T47D (cell line): ENCODE results near the gene MATK.

Experiments
- DNase-seq, 2 experiments: peaks; one replicate each; pipeline versions ENCODE4 v3.0.0 to v3.0.0-alpha.2; 2011 to 2012; ENCODE audit warnings: low read depth in 1 of 2, low spot score in 1 of 2
- JUND ChIP-seq: IDR thresholded peaks from 2 replicates; pipeline ENCODE4 v1.6.1; 2012; ENCODE audit warnings: low read depth
- in situ Hi-C: cut with HindIII; loops from 2 replicates; pipeline ENCODE4 v1.10.0; 2016; ENCODE audit warnings: low sequenced_read_pairs, low pct_unique_long_range_greater_than_20kb

The MATK gene

GRCh38 chr19:3753631-3754410, 32.4 kb downstream of the MATK start:
- in situ Hi-C loops: no loop called here
- TF ChIP-seq JUND: no peak
- DNase-seq: no peak

- in situ Hi-C loops: no loop called here
- no peak for TF ChIP-seq JUND
- DNase-seq: no peak
Observed at GRCh38 chr19:3752492-3752891, 33.7 kb downstream of the MATK start.

DNA sequence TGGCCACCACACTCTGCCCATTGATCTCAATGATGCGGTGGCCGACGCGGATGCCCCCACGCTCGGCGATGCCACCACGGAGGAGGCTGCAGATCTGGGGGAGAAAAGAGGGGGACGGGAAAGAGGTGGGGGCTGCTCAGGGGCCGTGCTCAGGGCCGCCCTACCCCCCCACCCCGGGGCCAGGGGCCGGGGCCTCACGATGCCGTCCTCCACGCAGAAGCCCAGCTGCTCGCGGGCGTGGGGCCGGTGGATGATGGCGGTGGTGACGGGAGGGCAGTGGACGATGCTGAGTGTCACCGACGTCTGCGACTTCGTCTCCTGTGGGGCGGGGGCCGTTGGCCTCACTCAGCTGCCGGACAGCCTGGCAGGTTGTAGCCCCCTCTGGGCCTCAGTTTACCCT, 34.9 kb downstream of the MATK start:
- no peak for TF ChIP-seq JUND
- in situ Hi-C loops: no loop called here

DNA sequence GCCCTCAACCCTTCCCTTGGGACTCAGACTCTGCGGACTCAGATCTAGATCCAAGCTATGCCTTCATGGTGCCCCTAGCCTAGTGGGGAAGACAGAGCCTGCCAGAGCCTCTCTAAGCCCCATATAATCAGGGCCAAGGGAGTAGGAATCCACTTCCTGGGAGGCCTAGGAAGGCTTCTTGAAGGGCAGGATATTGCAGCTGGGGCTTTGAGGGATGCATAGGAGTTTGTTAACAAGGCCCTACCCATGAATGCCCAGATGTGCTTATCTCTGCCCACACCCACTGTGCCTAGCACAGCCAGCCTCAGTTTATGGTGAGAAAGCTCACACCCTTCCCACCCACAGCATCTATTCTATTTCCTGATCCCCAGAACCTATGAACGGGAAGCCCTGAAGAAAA, 36.0 kb downstream of the MATK start:
- no peak for TF ChIP-seq JUND
- no peak for DNase-seq
- in situ Hi-C loops: no loop called here

More for the DNA sequence above, 34.9 kb downstream of the MATK start:
- DNase-seq: no peak

DNA sequence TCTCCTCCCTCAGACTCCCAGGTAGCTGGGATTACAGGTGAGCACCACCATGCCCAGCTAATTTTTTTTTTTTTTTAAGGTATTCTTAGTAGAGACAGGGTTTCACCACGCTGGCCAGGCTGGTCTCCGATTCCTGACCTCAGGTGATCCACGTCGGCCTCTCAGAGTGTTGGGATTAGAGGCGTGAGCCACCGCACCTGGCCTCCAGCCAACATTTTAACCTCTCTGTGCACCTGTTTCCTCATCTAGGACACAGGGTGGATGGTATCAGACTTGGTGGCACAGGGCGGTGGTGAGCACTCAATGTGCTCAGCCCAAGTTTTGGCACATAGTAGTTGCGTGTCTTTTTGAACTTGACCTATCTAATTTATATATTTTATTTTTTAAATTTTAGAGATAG, 37.2 kb downstream of the MATK start:
- in situ Hi-C loops: no loop called here
- DNase-seq: no peak
- no peak for TF ChIP-seq JUND

DNA sequence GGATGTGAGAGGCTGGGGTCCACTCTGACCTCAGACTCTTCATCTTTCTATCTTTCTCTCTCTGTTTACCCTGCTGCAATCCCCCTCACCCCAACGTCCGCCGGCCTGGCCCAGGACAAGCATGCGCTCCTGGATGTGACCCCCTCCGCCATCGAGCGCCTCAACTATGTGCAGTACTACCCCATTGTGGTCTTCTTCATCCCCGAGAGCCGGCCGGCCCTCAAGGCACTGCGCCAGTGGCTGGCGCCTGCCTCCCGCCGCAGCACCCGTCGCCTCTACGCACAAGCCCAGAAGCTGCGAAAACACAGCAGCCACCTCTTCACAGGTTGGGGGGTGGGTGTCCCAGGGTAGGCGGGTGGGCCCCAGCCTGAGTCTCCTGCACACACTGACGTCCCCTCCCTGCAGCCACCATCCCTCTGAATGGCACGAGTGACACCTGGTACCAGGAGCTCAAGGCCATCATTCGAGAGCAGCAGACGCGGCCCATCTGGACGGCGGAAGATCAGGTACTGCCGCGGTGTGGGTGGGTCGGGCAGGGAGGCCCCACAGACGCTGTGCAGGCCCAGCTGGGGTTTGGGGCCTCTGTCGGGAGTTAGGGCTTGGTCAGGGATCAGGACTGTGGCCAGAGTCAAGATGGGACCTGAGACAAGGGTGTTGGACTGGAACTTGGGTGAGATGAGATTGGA, 39.7 kb downstream of the MATK start:
- TF ChIP-seq JUND: no peak
- in situ Hi-C loops: no loop called here
- DNase-seq: no peak

GRCh38 chr19:3745363-3746045, 40.7 kb downstream of the MATK start:
- no peak for TF ChIP-seq JUND
- in situ Hi-C loops: no loop called here
- DNase-seq: no peak

GRCh38 chr19:3743486-3743885, 42.7 kb downstream of the MATK start:
- in situ Hi-C loops: no loop called here
- DNase-seq: no peak
- TF ChIP-seq JUND: no peak

GRCh38 chr19:3740431-3740830, 45.8 kb downstream of the MATK start:
- DNase-seq: no peak
- no peak for TF ChIP-seq JUND
- in situ Hi-C loops: no loop called here

DNA sequence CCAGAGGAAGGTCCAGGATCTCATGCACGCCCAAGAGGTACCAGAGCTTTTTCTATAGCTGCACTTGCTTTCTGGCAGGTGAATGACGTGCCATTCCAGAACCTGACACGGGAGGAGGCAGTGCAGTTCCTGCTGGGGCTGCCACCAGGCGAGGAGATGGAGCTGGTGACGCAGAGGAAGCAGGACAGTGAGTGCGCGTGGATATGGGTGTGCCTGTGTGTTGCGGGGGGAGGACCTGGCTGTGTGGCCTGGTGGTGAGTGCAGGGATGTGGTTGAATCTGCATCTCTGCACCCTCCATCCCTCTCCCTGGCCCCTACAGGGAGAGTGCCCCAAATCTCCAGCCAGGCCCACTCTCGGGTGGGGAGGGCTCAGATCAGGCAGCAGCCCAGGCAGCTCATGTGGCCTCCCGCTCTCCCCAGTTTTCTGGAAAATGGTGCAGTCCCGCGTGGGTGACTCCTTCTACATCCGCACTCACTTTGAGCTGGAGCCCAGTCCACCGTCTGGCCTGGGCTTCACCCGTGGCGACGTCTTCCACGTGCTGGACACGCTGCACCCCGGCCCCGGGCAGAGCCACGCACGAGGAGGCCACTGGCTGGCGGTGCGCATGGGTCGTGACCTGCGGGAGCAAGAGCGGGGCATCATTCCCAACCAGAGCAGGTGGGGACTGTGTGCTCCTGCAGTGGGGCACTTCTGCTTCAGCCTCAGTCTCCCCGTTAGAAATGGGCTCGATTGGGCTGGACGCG, 47.5 kb downstream of the MATK start:
- no peak for TF ChIP-seq JUND
- in situ Hi-C loops: no loop called here
- DNase-seq: no peak

- no peak for TF ChIP-seq JUND
- in situ Hi-C loops: no loop called here
- DNase-seq: no peak
Observed at GRCh38 chr19:3737487-3738205, 48.5 kb downstream of the MATK start.
